ENCODE results near the gene RIPK4.

Gene RIPK4

GRCh38 chr21:41745026-41745820 lies 21.6 kb downstream of the RIPK4 start:
- Histone ChIP-seq H3K27ac (no peak overlapping the region), H3K36me3 (replicated peaks) (no peaks in the 10 kb centered on the region), H3K27me3 (replicated peaks) (no peaks in the 10 kb centered on the region), H3K4me3 (ENCODE audit: low read depth, low read length) (no peak overlapping the region)
- no peak for TF ChIP-seq CTCF (IDR thresholded peaks at IDR 0.05; ENCODE audit: low read depth, low read length, missing control alignments)
- no peak for DNase-seq
- in situ Hi-C loops (cut with HindIII; ENCODE audit: low pct_ligation_motif_present, low sequenced_read_pairs): no loop called here

GRCh38 chr21:41744028-41744930 lies 22.6 kb downstream of the RIPK4 start:
- in situ Hi-C loops (cut with HindIII; ENCODE audit: low pct_ligation_motif_present, low sequenced_read_pairs): no loop called here
- H3K27ac ChIP-seq: no peak overlapping the region
- no peaks in the 10 kb centered on the region for H3K27me3 ChIP-seq (replicated peaks)
- no peak for DNase-seq
- no peaks in the 10 kb centered on the region for H3K36me3 ChIP-seq (replicated peaks)
- no peak overlapping the region for H3K4me3 ChIP-seq (ENCODE audit: low read depth, low read length)
- no peak for TF ChIP-seq CTCF (IDR thresholded peaks at IDR 0.05; ENCODE audit: low read depth, low read length, missing control alignments)

GRCh38 chr21:41743321-41744027 lies 23.4 kb downstream of the RIPK4 start:
- in situ Hi-C loops (cut with HindIII; ENCODE audit: low pct_ligation_motif_present, low sequenced_read_pairs): no loop called here

GRCh38 chr21:41742073-41742875 lies 24.6 kb downstream of the RIPK4 start:
- no peak for TF ChIP-seq CTCF (IDR thresholded peaks at IDR 0.05; ENCODE audit: low read depth, low read length, missing control alignments)
- no peaks in the 10 kb centered on the region for H3K27me3 ChIP-seq (replicated peaks)
- in situ Hi-C loops (cut with HindIII; ENCODE audit: low pct_ligation_motif_present, low sequenced_read_pairs): no loop called here

More at GRCh38 chr21:41743321-41744027, 23.4 kb downstream of the RIPK4 start:
- no peak for TF ChIP-seq CTCF (IDR thresholded peaks at IDR 0.05; ENCODE audit: low read depth, low read length, missing control alignments)
- Histone ChIP-seq H3K36me3 (replicated peaks) (no peaks in the 10 kb centered on the region), H3K27me3 (replicated peaks) (no peaks in the 10 kb centered on the region), H3K4me3 (ENCODE audit: low read depth, low read length) (no peak overlapping the region), H3K27ac (no peak overlapping the region)
- DNase-seq: no peak

More at GRCh38 chr21:41742073-41742875, 24.6 kb downstream of the RIPK4 start:
- no peak overlapping the region for H3K27ac ChIP-seq
- no peak for DNase-seq
- no peaks in the 10 kb centered on the region for H3K36me3 ChIP-seq (replicated peaks)
- no peak overlapping the region for H3K4me3 ChIP-seq (ENCODE audit: low read depth, low read length)

Measured in brain microvascular endothelial cell (primary cell).